Measurements from ENCODE around the gene CCDC39.

Gene CCDC39

DNA sequence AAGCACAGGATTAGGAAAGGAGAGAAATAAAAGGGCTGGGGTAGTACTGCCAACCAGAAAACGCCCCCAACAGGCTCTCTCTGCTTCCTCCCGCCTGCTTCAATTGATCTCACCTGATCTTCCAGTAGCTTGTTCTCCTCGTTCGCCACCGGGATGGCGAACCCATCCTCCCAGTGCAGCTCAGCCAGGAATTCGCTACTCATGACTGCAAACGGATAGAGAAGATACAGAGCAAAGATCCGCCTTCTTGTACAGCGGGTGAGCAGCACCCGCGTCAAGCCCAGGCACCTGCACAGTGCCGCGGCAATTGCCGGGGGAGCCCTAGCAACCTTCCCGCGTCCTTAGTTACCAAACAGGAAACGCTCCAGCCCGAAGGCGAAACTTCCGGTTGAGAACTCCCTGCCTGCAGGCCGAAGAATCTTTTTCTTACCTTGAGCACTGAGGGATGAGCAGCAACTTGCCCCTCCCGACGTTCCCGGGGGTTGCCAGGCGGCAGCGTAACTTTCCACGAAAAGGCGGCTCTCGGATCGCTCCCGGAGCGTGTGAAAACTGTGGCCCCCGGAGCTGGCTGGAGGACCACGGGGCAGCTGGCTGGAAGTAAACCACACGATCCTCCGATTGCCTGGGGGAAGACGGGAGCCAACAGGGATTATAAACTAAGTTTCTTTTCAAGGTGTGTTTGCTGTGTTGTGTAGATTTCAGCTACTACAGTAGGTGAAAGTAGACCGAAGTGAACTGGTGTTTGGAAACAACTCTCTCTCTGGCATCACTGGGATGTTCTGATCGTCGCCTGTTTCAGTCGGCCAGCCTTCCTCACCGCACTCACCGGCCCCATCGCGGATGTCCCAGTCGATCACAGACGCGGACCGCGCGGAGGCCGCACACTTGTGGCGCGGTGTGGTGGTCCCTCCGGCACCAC lies at the start of gene CCDC39:
Gene CCDC39 (minus strand): TSS at position 312 of the 919 bp plus-strand sequence. CDS start 109 bp downstream, at position 203.
- DNase-seq, result peak; percentile 79 to 83

GRCh38 chr3:180720012-180720411 lies 40.7 kb upstream of the CCDC39 start:
- DNase-seq, result no peak

- no peak for DNase-seq
Measured at GRCh38 chr3:180707896-180708295, 28.6 kb upstream of the CCDC39 start.

DNA sequence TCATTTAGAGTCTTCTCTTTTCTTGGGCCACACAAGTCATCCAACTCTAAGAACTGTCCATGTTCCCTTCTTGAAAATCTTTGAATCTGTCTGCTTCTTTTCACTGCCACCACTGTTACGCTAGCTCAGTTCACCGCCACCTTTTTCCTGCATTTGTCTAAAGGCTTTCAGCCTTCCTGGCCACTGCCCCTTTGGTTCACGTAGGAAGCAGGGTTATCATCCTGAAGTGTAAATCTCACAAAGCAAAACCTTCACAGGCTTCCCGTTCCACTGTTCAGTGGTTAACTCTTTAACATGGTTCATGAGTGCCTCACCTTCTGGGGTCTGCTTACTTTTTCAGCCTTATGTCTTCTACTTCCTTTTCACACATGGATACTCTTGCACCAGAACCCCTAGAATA lies 26.3 kb upstream of the CCDC39 start:
- DNase-seq, result no peak

- no peak for DNase-seq
Measured at GRCh38 chr3:180704532-180704931, 25.2 kb upstream of the CCDC39 start.

- no peak for DNase-seq
Measured at GRCh38 chr3:180700941-180701340, 21.7 kb upstream of the CCDC39 start.

DNA sequence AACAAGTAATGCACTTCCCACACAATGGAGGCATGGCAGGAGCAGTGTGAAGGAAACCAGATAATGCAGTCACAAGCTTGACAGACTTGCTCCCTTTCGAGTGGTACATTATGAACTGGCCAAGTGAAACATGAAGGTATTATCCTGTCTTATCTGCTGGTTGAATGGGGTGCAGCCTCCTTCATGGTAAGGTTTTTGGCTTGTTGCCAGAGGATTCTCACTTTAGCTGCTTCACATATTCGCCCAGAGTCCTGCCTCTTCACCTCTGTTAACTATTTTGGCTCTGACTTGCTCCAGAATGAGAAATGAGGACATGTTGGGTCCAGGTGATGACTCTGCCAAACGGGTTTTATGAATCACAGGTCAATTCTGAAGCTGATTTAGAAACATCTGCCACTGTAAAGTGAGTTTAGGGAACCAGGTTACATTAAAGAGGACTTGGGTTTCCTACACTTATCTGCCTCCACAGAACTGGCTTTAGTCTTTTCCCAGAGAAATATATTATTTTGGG lies 19.5 kb upstream of the CCDC39 start:
- DNase-seq, result no peak

- DNase-seq, result no peak
Measured at GRCh38 chr3:180694321-180694720, 15.0 kb upstream of the CCDC39 start.

DNA sequence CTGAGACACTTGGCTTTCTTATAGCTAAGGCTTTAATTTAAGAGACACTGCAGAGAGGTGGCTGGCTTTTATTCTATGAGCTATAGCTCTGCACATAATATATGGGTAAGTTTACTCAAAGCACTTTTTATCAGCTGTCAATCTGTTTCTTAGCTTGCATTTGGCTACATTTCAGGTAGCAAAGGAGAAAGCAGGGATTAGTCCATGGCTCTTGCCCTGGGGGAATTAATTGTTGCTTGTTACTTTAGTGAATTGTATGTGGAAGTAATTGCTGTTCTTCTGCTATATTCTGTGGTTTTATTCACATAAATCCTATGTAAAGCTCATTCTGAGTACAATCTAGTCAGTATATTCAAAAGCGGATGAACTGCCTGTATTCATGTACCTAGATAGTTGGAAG lies 14.4 kb upstream of the CCDC39 start:
- no peak for DNase-seq

DNA sequence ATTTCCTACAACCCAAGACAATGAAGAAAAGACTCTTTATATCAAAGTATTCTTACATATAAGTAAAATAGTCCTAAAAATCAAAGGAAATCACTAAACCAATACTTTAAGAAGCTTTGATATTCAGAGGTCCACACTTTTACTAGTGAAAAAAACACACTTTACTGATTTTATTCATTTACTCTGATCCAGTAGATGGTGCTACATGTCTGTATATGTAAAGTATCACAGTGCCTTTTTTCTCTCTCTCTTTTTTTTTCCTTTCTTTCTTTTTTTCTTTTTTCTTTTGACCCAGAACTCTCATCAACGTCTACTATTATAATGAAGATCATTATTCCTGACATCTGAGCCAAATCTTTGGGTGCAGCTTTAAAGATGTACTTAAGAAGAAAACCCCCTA lies 10.8 kb upstream of the CCDC39 start:
- no peak for DNase-seq

DNA sequence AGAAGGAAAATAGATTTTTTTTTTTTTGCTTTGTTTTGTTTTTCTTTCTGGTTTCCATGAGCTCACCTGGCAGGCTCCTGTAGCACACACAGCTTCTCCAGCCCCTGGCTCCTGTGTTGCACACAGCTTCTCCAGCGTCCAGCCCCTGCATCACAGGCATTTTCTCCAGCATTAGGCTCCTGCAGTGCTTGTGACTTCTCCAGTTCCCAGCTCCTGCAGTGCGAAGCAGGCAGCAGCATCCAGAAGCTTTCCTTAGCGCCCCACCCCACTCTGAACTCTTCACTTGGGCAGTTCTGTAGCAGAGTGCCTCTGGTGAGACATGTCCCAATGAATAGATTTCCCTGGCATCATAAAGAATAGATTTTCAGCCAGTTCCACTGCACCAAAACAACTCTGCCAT lies 5.5 kb upstream of the CCDC39 start:
- DNase-seq, result no peak

GRCh38 chr3:180683816-180684215 lies 4.5 kb upstream of the CCDC39 start:
- no peak for DNase-seq

DNA sequence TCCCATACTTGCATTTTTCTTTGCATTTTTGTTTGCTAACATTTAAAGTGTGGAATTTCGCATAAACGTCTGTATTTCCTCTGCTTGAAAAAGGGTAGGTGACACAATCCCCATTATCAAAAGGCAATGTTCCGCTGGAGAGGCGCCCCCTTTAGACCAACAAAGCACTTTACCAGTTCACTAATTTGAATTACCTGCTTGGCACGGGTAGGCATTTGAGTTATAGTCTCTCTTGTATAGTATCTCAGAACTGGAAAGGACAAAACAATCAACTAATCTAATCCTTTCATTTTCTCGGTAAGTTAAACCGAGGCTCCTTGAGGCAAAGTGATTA lies 775 bp upstream of the CCDC39 start:
- DNase-seq, result no peak

DNA sequence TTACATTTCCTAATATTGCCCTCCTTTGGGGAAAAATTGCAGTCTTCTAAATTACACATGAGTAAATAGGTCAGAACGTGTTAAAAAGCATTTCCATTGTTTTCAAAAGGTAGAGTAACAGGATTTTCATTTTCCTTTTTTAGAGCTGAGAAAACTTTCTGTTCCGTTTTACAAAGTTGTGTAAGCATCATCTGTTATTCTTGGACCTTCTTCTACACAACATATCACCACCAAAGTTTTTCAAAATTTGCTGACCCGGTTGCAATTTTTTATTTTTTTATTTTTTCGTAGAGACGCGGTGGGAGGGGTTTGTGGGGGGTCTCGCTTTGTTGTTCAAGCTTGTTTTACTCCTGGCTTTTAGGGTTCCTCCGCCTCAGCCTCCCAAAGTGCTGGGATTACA lies 1.1 kb downstream of the CCDC39 start:
- no peak for DNase-seq

- no peak for DNase-seq
Measured at GRCh38 chr3:180661444-180661843, 17.8 kb downstream of the CCDC39 start.

GRCh38 chr3:180657094-180657493 lies 22.2 kb downstream of the CCDC39 start:
- no peak for DNase-seq

GRCh38 chr3:180656406-180656805 lies 22.9 kb downstream of the CCDC39 start:
- no peak for DNase-seq

- DNase-seq, result no peak
Measured at GRCh38 chr3:180646187-180646790, 33.0 kb downstream of the CCDC39 start.

- DNase-seq, result no peak
Measured at GRCh38 chr3:180640987-180641386, 38.3 kb downstream of the CCDC39 start.

DNA sequence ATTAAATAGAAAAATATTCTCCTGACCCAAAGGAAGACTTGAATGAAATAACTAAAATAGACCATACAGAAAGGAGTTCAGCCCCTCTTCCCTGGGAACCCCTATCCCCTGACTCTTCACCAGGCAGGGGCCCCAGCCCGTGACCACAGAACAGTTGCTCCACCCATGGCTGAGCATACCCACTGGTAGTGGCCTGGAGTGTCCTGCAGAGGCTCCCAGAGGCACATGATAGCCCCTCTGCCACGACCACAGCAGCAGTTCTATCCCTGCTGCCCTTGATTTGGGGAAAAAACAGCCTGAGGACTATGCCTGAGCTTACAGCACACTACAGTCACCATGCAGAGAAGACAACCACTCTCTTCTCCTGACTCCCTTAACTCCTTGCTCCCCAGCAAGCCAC lies 45.6 kb downstream of the CCDC39 start:
- DNase-seq, result no peak

GRCh38 chr3:180631317-180631716 lies 48.0 kb downstream of the CCDC39 start:
- DNase-seq, result no peak

DNA sequence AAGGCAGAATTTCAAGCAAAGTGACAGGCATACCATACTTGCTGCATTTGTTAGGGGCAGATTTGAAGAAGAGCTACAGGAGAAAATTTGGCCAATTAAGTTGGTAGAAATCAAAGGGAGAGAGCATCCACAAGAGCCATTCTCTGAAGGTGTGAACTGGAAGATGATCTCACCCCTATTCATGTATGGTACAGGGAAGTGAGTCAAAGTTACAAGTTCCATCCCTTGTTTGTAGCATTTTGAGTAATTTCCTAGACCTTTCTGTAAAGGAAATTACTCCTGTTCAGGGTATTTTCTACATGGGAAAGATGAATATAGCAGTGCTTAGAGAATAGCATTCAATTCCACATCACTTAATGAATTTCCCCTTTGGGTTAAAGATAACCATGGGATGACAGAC lies 48.9 kb downstream of the CCDC39 start:
- no peak for DNase-seq

DNA sequence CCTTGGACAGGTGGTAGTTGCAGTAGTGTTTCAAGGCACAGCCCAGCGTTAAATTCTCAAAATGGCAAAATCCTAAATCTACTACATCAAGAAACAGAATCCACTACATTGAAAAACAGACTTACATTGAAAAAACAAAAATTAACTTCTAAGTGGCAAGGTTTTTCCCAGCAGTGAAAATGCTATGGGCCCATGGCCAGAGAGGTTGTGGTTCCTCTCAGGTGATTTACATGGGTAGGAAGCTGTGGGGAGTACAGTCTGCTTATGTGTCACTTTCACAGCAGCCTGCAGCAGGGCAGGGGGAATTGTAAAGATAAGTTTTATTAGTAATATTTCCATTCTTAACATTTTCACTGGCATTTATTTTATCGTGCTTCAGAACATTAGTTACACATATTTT lies 52.4 kb downstream of the CCDC39 start:
- DNase-seq, result no peak

- DNase-seq, result no peak
Measured at GRCh38 chr3:180624714-180625113, 54.6 kb downstream of the CCDC39 start.
